Measurements from ENCODE around the gene MRPL55.

Gene MRPL55

GRCh38 chr1:228088586-228089498 is 20.3 kb downstream of the MRPL55 start:
- no peak for DNase-seq

- no peak for DNase-seq
Observed at GRCh38 chr1:228087771-228088251, 21.3 kb downstream of the MRPL55 start.

GRCh38 chr1:228085287-228085951 is 23.7 kb downstream of the MRPL55 start:
- DNase-seq = no peak

GRCh38 chr1:228084797-228085196 is 24.3 kb downstream of the MRPL55 start:
- no peak for DNase-seq

- no peak for DNase-seq
Observed at GRCh38 chr1:228084325-228084724, 24.8 kb downstream of the MRPL55 start.

- no peak for DNase-seq
Observed at GRCh38 chr1:228083871-228084278, 25.2 kb downstream of the MRPL55 start.

- peak; percentile 68 for DNase-seq
Observed at GRCh38 chr1:228082918-228083870, 25.9 kb downstream of the MRPL55 start.

- peak; percentile 95 for DNase-seq
Observed at GRCh38 chr1:228082214-228082917, 26.7 kb downstream of the MRPL55 start, which contains the start of gene ARF1. Gene ARF1, plus strand, starts transcription at chr1:228082708. Its CDS starts 14,407 bp downstream, at chr1:228097115.

GRCh38 chr1:228081578-228082213 is 27.4 kb downstream of the MRPL55 start:
- peak; percentile 50 for DNase-seq

GRCh38 chr1:228081144-228081543 is 28.0 kb downstream of the MRPL55 start:
- DNase-seq = no peak

- no peak for DNase-seq
Observed at GRCh38 chr1:228079601-228080263, 29.4 kb downstream of the MRPL55 start.

GRCh38 chr1:228079013-228079412 is 30.1 kb downstream of the MRPL55 start:
- DNase-seq = no peak

GRCh38 chr1:228077565-228078330 is 31.4 kb downstream of the MRPL55 start:
- no peak for DNase-seq

- no peak for DNase-seq
Observed at GRCh38 chr1:228076796-228077430, 32.2 kb downstream of the MRPL55 start.

- DNase-seq = no peak
Observed at GRCh38 chr1:228075801-228076271, 33.3 kb downstream of the MRPL55 start.

GRCh38 chr1:228074954-228075730 is 34.0 kb downstream of the MRPL55 start:
- no peak for DNase-seq

GRCh38 chr1:228073857-228074545 is 35.1 kb downstream of the MRPL55 start:
- DNase-seq = peak; percentile 60

Data from right kidney (tissue), 1 donor.